B cell (primary cell): Measurements from ENCODE around the gene NPRL2.

Experiments
- CTCF ChIP-seq: fragments of 200-600 bp; IDR thresholded peaks from one replicate; pipeline ENCODE4 v1.8.0; 2022; ENCODE audit warnings: antibody characterized with exemption, mild to moderate bottlenecking
- EZH2 ChIP-seq: IDR thresholded peaks from 2 replicates; pipeline ENCODE4 v1.6.1; 2012; ENCODE audit warnings: borderline replicate concordance, low read depth, mild to moderate bottlenecking, moderate library complexity, low read length; ENCODE audit not compliant: insufficient read depth, poor library complexity, severe bottlenecking

- TF ChIP-seq CTCF, result no peak
- no peak for TF ChIP-seq EZH2
Observed at GRCh38 chr3:50380405-50381085, 30.0 kb upstream of the NPRL2 start.
